ENCODE measurements around the gene ARL17B.
"Not testable (repeated sequence)": the region's sequence is repeated elsewhere in the genome, so short reads cannot be mapped to it uniquely, and the experiment has no call there.

DNA sequence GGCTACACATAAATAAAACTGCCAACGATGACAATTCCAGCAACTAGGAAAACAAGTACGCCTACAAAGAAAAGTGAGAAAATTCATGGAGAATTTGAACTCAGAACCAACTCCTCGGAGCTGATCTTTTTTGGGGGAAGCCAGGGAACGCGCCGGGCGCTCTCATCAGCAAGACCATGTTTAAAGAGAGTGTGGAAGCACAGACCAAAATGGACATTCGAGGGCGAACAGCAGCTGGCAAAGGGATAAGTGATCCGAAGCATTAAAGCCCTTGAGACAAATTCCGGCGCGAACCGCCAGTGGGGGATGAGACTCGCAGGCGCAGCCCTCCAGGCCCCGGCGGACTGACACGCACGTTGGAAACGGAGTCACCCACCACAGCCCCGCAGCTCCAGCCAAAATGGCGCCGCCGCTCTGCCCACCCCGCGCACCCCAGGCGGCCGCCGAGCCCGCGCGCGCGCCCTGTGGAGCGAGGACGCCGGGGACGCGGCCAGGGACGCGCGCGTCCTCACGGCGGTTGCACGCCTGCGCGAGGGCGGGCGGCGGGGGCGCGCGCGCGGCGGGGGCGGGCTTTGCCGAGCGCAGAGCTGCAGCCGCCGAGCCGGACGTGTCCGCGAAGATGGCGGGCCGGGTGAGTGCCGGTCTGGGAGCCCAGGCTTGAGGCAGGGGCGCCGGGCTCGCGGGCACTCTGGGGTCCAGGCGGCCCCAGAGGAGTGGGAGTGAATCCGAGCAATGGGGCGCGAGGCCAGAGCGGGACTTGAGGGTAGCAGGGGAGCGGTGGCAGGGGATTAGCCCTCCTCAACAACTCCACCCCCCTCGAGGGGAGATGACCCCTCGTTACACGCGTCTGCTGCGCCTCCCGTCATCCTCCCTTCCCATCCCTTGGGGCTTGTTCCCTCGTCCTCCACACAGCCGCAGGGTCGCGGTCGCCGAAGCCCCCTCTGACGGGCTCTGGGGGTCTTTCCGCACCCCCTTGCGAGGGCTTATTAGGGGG is 11.0 kb upstream of the ARL17B start:
- TF ChIP-seq, protein P1, sequence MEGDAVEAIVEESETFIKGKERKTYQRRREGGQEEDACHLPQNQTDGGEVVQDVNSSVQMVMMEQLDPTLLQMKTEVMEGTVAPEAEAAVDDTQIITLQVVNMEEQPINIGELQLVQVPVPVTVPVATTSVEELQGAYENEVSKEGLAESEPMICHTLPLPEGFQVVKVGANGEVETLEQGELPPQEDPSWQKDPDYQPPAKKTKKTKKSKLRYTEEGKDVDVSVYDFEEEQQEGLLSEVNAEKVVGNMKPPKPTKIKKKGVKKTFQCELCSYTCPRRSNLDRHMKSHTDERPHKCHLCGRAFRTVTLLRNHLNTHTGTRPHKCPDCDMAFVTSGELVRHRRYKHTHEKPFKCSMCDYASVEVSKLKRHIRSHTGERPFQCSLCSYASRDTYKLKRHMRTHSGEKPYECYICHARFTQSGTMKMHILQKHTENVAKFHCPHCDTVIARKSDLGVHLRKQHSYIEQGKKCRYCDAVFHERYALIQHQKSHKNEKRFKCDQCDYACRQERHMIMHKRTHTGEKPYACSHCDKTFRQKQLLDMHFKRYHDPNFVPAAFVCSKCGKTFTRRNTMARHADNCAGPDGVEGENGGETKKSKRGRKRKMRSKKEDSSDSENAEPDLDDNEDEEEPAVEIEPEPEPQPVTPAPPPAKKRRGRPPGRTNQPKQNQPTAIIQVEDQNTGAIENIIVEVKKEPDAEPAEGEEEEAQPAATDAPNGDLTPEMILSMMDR (conservative IDR thresholded peaks at IDR 0.05 in 1 of 2, IDR thresholded peaks at IDR 0.05 in 1 of 2; ENCODE audit: low read depth in 1 of 2, low read length in 2 of 2): not testable (repeated sequence)
- TF ChIP-seq EZH2 (IDR thresholded peaks at IDR 0.05; ENCODE audit: low read length, missing control alignments): not testable (repeated sequence)
